Lower lobe of right lung (tissue), 2 donors: ENCODE data around the gene RMP24.

Experiments used
- ATAC-seq, 2 donors: fragments of 200-7000 bp; cut with Tn5 transposase; one replicate each; pipeline ENCODE4 v1.9.1; 2020 to 2022; ENCODE audit warnings: mild to moderate bottlenecking in 2 of 2, moderate library complexity in 2 of 2
- DNase-seq: peaks from one replicate; pipeline ENCODE4 v3.0.0-alpha.2; 2020
- H3K27ac ChIP-seq: fragments of 200-600 bp; one replicate; pipeline ENCODE4 v1.8.0; 2022
- H3K27me3 ChIP-seq: fragments of 200-600 bp; one replicate; pipeline ENCODE4 v1.8.0; 2022; ENCODE audit warnings: low read depth
- H3K36me3 ChIP-seq: fragments of 200-600 bp; one replicate; pipeline ENCODE4 v1.8.0; 2022; ENCODE audit warnings: mild to moderate bottlenecking
- H3K4me1 ChIP-seq: fragments of 200-600 bp; one replicate; pipeline ENCODE4 v1.8.0; 2022
- H3K4me3 ChIP-seq: fragments of 200-600 bp; one replicate; pipeline ENCODE4 v1.8.0; 2022; ENCODE audit warnings: mild to moderate bottlenecking
- H3K9me3 ChIP-seq: fragments of 200-600 bp; one replicate; pipeline ENCODE4 v1.8.0; 2022
- intact Hi-C: fragments of 100-400 bp; cut with DNase I; formaldehyde crosslinking; loops from one replicate; pipeline ENCODE4 v1.11.0; 2022
- TF ChIP-seq, protein P1 (sequence below): fragments of 200-600 bp; IDR thresholded peaks from one replicate; pipeline ENCODE4 v1.8.0; 2022; ENCODE audit warnings: antibody characterized with exemption, mild to moderate bottlenecking
- donor health status: DM: no; HTN: yes; CAD: no; lungs with severe emphysema.

Gene RMP24

DNA sequence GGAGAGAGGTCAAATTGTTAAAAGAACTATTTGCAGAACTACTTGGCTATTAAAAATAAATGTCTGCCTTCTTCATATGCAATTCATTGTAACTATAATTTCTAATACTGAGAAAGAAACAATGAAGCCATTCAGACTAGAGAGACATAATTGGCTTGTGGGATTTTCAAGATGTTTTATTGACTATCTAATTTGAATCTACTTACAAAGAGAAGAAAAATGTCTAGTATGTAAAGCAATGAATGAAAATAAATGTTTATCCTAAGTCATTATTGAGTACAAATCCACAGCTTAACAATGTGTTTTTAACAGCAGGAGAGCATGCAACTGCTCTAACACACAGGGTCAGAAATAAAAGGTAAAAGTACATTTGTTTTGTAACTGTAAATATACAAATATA, 19.2 kb downstream of the RMP24 start:
- H3K4me3 ChIP-seq = no peak overlapping the region
- H3K27ac ChIP-seq = no peak overlapping the region
- H3K27me3 ChIP-seq = no peaks in the 10 kb centered on the region
- ATAC-seq = no peak
- no peaks in the 10 kb centered on the region for H3K9me3 ChIP-seq
- H3K36me3 ChIP-seq = peaks cover 25% of the 10 kb centered on the region
- no peaks in the 10 kb centered on the region for H3K4me1 ChIP-seq
- DNase-seq = no peak
- TF ChIP-seq, protein P1, sequence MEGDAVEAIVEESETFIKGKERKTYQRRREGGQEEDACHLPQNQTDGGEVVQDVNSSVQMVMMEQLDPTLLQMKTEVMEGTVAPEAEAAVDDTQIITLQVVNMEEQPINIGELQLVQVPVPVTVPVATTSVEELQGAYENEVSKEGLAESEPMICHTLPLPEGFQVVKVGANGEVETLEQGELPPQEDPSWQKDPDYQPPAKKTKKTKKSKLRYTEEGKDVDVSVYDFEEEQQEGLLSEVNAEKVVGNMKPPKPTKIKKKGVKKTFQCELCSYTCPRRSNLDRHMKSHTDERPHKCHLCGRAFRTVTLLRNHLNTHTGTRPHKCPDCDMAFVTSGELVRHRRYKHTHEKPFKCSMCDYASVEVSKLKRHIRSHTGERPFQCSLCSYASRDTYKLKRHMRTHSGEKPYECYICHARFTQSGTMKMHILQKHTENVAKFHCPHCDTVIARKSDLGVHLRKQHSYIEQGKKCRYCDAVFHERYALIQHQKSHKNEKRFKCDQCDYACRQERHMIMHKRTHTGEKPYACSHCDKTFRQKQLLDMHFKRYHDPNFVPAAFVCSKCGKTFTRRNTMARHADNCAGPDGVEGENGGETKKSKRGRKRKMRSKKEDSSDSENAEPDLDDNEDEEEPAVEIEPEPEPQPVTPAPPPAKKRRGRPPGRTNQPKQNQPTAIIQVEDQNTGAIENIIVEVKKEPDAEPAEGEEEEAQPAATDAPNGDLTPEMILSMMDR = no peak
- intact Hi-C loops = no loop called here

- ATAC-seq = no peak
- intact Hi-C loops = no loop called here
- no peaks in the 10 kb centered on the region for H3K4me1 ChIP-seq
- no peaks in the 10 kb centered on the region for H3K27me3 ChIP-seq
- H3K4me3 ChIP-seq = no peak overlapping the region
- H3K27ac ChIP-seq = no peak overlapping the region
- TF ChIP-seq, protein P1 = no peak
- peaks cover 24% of the 10 kb centered on the region for H3K36me3 ChIP-seq
- no peak for DNase-seq
- no peaks in the 10 kb centered on the region for H3K9me3 ChIP-seq
Observed at GRCh38 chr18:35993013-35993412, 20.5 kb downstream of the RMP24 start.

DNA sequence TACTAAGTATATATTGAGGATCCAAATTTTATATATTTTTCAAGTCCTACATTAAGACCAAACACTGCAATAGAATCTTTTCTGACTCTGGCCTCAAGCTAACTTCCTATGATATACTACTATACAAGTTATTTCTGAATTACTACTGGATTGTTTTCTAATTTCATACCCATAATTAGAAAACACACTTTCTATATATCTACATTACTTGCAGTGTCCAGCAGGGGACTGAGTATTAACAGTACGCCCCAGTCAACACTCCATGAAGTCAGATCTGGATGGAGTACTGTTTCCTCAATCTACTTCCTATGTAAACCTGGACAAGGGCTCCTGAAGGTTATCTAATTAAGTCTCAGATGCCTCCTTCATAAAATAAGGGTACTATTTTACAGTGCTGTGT, 26.5 kb downstream of the RMP24 start:
- no peak for DNase-seq
- Histone ChIP-seq H3K9me3 (no peaks in the 10 kb centered on the region), H3K36me3 (no peaks in the 10 kb centered on the region), H3K27me3 (no peaks in the 10 kb centered on the region), H3K27ac (no peak overlapping the region), H3K4me3 (no peak overlapping the region), H3K4me1 (no peaks in the 10 kb centered on the region)
- TF ChIP-seq, protein P1 = no peak
- ATAC-seq = no peak
- intact Hi-C loops = no loop called here

DNA sequence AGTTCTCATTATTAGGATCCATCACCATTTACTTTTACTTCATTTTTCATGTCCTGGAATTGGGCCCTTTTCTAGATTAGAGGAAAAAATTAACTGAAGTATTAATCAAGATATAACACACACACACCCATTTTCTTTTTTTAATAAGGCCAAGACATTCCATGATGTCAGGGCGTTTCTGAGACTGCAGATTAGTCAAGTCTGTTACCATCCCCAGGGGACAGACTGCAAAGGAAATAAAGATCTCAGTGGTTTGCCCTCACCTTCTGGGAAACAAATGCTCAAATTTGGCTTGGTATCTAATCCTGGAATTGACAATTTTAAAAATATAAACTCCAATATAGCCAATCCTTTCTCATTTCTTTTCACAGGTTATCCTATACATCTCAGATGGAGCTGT, 27.4 kb downstream of the RMP24 start:
- Histone ChIP-seq H3K9me3 (no peaks in the 10 kb centered on the region), H3K4me1 (no peaks in the 10 kb centered on the region), H3K27me3 (no peaks in the 10 kb centered on the region), H3K4me3 (no peak overlapping the region), H3K36me3 (no peaks in the 10 kb centered on the region), H3K27ac (no peak overlapping the region)
- intact Hi-C loops = no loop called here
- DNase-seq (no peak), ATAC-seq (no peak)
- TF ChIP-seq, protein P1 = no peak

DNA sequence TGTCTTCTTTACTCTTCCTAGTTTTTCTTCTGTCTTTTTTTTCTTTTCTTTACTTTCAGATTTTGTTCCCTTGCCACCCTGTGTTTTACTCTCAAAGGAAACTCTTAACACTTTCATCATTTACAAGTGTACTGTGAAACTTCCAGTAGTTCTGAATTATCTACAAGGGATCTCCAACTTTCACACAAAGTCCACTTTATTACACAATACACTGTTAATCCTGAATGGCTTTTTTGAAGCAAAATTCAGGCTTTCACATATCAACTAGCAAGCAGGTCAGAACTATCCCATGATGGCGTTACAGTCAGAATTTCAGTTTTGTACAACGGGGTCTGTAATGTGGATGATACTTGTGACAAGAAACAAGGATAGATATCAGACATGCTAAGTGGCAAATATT, 34.5 kb downstream of the RMP24 start:
- DNase-seq = no peak
- no peak overlapping the region for H3K4me3 ChIP-seq
- no peaks in the 10 kb centered on the region for H3K27me3 ChIP-seq
- no peaks in the 10 kb centered on the region for H3K36me3 ChIP-seq
- intact Hi-C loops = no loop called here
- no peaks in the 10 kb centered on the region for H3K9me3 ChIP-seq
- no peaks in the 10 kb centered on the region for H3K4me1 ChIP-seq
- ATAC-seq = no peak
- TF ChIP-seq, protein P1 = no peak
- H3K27ac ChIP-seq = no peak overlapping the region

GRCh38 chr18:36009214-36009613, 36.7 kb downstream of the RMP24 start:
- TF ChIP-seq, protein P1 = no peak
- H3K4me1 ChIP-seq = no peaks in the 10 kb centered on the region
- H3K27ac ChIP-seq = no peak overlapping the region
- H3K9me3 ChIP-seq = no peaks in the 10 kb centered on the region
- intact Hi-C loops = no loop called here
- DNase-seq (no peak), ATAC-seq (no peak)
- no peaks in the 10 kb centered on the region for H3K36me3 ChIP-seq
- H3K4me3 ChIP-seq = no peak overlapping the region
- no peaks in the 10 kb centered on the region for H3K27me3 ChIP-seq
